Stimulated activated CD8-positive, alpha-beta memory T cell treated with anti-CD3 and anti-CD28 coated beads, Interleukin-4, amount 100 ng/mL, for 24 hours (primary cell): Measurements from ENCODE around the gene ZFYVE28.
"Not testable (repeated sequence)": the region's sequence is repeated elsewhere in the genome, so short reads cannot be mapped to it uniquely, and the experiment has no call there.

ENCODE experiments used
- DNase-seq: peaks from one replicate; pipeline ENCODE4 v3.0.0-alpha.2; 2020; ENCODE audit warnings: low read depth

The ZFYVE28 gene

DNA sequence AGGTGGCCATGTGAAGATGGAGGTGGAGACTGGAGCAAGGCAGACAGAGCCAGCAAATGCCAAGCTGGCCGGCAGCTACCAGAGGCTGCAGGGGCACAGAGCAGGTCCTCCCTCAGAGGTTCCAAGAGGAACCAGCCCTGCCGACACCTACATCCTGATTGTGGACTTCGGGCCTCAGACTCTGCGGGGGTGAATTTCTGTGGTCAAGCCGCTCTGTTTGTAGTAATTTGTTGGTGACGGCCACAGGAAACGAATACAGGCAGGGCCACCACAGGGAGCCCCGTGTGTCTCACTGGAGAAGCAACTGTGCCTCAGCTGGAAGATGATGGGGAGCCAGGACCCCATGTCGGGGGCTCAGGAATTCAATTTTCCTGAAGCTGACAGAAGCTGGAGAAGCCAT, 28.3 kb downstream of the ZFYVE28 start:
- DNase-seq = no peak

DNA sequence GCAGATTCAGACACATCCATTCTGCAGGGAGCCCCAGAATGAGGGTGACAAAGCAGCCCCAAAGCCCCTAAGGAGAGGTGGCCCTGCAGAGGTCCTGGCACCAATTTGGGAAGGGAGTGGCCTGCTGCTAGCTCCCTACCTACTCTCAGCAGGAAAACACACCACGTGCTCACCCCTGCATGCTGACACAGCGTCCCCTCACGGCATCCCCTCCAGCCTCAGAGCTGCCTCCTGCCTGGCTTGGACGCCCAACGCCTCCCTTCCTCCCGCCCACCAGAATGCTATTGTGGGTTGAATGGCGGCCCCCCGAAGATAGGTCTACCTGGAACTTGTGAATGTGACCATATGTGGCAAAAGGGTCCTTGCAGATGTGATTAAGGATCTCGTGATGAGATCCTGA, 28.8 kb downstream of the ZFYVE28 start:
- DNase-seq = no peak

DNA sequence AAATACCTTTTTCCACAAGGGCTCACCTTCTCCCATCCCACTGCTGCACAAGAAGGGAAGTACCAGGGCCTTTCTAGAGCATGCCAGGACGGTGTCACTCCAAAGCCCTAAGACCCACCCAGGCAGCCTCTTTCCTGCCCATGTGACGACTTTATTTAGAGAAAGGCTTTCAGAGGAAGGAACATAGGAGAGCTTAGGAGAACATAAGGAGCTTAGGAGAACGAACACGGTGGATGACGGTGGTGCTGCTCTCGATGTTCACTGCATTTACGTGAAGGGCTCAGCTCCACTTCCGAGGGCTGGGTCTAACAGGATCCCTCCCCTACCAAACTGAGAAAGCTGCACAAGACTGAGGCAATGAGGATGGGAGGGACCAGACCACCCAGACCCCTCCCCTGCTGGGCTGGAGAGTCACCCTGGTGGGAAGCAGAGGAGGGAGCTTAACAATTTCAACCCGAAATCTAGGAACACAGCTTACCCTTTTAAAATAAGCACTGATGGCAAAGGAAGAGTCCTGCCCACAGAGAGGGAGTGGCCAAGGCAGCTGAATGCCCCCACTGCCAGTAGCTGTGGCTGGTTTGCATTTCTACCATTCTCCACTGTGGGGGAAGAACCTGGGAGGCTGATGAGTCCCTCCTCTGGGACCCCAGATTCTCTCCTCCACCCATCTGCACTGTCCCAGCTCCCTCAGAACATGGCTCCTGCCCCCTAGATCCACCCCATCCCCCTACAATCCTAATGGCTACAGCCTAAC, 29.8 kb downstream of the ZFYVE28 start:
- no peak for DNase-seq

DNA sequence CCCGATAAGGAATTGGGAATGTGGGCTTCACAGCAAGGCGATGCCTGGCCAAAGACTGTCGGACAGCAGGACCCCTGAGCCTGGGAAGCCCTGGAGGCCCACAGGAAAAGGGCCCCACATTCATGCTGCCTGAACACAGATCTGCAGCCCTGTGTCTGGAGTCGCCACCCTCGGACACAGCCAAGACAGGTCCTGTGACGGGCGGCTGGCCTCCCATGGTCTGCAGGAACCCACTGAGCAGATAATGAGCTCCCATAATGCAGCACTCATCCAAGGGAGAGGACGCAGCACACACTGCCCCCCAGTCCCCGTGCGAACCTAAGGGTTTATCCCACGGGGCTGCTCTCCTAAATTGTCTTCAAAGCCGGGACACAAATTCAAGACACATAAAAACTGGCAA, 30.6 kb downstream of the ZFYVE28 start:
- DNase-seq = no peak

DNA sequence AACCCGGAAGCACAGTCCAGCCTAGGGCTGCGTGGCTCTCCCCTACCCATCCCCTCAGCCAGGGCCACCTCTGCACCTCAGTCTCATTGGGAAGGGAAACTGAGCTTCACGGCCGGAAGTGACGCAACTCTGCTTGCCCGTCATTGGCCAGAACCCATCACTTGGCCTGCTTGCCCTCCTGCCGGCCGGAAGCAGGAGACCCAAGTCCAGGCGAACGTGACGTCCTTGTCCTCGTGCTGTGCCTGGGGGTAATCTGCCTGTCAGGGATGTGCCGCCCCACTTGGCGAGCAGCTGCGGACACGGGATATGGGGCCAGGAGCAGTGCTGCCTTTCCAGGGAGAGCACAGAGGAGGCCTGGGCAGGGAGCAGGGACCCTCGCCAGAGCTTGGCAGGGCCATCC, 31.2 kb downstream of the ZFYVE28 start:
- DNase-seq = no peak

DNA sequence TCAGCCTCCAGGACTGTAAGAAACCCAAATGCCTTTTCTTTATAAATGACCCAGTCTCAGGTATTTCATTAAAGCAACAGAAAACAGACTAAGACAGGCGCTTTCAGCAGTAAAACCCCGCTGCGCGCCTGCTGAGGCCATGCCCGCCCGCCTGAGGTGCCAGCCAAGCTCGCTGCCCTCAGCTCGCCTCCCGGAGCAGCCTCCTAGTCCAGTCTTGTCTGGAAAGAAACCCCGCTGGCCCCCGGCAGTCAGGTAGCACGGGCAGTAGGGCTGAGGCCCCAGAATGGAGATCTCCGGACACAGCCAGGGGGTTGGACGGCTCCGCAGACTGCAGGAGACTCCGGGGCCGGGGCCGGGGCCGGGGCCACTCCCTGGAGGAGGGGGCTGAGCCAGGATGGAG, 31.7 kb downstream of the ZFYVE28 start:
- DNase-seq = no peak

DNA sequence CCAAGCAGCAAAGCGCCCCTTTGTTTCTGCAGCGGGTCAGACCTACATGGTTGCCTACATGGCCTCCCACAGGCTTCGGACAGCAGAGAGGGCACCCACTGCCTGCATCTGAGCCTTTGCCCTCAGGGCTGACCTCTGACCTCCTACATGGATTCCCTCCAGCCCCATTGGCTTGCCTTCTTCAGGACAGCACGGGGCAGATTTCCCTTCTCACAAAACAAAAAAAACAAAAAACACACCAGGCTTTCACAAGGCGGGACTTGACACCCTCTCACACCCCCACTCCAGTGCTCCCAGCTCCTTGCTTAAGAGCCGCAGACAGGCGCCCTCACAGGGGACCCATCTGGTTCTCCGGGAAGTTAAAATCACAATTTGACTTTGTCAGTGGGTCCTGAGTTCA, 32.9 kb downstream of the ZFYVE28 start:
- DNase-seq = no peak

DNA sequence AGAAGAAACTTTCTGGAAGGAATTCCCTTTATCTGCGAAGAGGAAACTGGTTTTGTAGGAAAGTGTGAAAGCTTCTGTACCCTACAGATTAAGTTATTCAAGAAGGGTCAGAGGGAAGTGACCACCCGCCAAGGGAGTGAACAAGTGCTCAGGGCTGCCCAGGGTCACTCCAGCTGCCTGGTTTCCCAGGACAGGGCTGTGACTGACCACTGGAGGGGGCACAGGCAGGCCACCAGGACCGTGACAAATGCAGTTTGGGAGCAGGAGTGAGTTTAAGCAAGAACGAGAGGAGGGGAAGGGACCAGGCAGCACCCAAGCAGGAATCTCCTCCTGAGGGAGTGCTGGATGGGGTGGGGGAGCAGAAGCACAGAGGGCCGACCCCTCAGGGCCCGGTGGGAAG, 34.2 kb downstream of the ZFYVE28 start:
- no peak for DNase-seq

DNA sequence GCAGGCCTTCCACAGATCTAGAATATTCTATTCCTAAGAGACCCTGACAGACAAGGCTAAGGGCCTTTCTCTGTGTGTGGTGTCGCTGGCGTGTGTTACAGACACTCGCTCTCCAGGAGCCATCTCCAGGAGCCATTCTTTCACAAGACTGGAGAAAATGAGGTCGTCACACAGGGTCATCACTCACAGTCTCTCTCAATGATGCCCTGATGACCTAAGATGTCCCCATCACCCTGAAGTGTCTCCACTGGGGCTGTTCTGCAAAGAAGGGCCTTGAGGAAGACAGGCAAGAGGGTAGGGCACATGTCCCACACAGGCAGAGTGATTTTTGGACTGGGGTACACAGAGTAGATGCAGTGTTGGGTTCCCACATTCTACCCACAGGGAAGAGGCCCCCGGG, 34.7 kb downstream of the ZFYVE28 start:
- no peak for DNase-seq

DNA sequence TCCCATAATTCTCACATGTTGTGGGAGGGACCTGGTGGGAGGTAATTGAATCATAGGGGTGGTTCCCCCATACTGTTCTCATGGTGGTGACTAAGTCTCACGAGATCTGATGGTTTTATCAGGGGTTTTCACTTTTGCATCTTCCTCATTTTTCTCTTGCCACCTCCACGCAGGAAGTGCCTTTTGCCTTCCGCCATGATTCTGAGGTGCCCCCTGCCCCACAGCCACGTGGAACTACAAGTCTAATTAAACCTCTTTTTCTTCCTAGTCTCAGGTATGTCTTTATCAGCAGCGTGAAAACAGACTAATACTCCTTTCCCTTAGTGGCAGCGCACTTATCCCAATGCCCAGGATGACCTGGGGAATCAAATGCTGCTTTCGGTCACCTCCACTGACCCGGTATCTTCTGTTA, 35.2 kb downstream of the ZFYVE28 start:
- DNase-seq = not testable (repeated sequence)

DNA sequence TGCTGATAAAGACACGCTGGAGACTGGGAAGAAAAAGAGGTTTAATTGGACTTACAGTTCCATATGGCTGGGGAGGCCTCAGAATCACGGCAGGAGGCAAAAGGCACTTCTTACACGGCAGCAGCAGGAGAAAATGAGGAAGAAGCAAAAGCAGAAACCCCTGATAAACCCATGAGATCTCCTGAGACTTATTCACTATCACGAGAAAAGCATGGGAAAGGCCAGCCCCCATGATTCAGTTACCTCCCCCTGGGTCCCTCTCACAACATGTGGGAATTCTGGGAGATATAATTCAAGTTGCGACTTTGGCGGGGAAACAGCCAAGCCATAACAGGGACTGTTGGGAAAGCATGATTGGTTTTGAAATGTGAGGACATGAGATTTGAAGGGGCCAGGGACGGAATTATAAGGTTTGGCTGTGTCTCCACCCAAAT, 35.7 kb downstream of the ZFYVE28 start:
- not testable (repeated sequence) for DNase-seq

DNA sequence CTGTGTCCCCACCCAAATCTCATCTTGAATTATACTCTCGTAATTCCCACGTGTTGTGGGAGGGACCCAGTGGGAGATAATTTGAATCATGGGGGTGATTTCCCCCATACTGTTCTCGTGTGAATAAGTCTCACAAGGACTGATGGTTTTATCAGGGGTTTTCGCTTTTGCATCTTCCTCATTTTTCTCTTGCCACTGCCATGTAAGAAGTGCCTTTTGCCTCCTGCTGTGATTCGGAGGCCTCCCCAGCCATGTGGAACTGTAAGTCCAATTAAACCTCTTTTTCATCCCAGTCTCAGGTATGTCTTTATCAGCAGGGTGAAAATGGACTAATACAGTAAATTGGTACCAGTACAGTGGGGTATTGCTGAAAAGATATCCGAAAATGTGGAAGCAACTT, 37.9 kb downstream of the ZFYVE28 start:
- DNase-seq = not testable (repeated sequence)

DNA sequence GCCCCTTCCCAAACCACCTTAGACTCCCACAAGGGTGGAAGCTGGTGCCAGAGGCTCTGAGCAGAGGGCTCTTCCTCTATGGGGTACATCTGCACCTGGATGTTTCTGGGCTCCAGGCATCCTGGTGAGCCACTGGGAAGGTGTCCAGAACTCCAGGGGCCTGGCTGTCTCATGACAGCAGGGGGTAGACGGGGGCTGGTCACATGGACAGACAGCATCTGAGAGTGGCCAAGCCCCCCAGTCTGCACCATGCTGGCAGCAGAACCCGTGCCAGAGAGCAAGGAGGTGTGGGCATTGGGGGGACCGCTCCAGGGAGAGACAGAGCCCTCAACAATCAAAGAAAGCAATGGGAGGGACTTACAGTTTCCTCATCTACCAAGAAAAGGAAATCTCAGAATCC, 39.5 kb downstream of the ZFYVE28 start:
- DNase-seq = no peak

DNA sequence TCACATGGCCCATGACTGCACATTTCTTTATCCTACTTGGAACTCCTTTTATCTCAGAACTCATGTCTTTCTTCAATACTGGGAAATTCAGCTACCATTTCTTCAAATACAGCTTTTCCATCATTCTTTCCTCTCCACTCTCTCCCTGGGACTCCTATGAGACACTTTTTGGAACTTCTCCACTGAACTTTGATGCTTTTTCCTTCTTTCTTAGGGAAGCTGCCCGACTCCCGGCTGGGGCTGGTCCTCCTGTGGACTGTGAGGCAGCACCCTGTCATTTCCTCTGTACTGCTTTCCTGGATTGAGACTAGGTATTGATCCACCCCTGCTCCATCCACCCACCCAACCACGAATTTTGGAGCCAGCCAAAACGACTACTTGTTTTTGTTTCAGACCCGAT, 40.0 kb downstream of the ZFYVE28 start:
- DNase-seq = no peak

DNA sequence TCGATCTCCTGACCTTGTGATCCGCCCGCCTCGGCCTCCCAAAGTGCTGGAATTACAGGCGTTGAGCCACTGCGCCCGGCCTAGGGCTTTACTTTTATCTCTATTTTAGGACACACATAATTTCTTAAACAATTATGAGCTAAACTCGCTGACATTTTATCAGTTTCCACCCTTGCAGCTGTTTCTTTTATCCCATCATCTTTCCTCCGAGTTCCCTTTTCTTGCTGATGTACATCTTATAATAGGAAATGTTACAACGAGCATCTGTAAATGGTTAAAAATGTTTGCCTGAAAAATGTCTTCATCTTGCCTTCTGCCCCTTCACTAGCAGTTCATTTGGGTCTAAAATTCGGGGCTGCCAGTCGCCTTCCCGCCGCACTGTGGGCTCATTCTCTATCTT, 41.2 kb downstream of the ZFYVE28 start:
- no peak for DNase-seq

DNA sequence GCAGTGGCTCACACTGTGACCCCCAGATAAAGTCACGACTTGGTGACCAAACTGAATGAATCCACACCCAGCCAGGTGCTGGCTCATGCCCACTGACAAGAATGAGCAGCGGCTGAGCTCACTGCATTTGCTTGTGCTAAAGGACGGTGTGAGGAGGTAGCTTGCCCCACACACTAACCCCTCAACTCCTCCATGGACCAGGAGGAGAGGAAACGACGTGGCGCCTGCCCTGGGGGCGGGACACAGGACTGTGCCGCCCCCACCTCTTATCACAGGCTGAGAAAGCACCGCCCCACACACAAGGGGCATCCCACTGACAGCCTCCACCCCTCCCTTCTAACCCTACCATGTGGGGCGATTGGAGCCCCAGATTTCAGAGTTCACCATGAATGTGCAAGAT, 43.0 kb downstream of the ZFYVE28 start:
- DNase-seq = no peak

DNA sequence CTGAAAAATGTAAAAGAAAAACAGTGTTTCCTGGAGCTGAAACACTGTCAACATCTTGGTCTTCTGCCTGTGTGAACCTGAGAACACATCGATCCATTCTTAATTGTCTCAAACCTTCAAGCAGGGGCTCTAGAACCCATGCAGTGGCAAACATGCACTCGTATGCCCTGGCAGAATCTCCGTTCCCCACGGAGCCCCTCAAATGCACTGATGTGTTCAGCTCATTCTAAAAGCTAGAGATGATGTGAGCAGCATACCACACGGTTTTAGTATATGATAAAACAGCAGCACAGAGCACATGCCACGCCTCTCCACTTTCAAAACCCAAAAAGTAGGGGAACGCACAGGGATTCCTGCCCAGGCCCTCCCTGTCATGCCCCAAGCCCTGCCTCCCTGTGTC, 44.9 kb downstream of the ZFYVE28 start:
- DNase-seq = no peak

DNA sequence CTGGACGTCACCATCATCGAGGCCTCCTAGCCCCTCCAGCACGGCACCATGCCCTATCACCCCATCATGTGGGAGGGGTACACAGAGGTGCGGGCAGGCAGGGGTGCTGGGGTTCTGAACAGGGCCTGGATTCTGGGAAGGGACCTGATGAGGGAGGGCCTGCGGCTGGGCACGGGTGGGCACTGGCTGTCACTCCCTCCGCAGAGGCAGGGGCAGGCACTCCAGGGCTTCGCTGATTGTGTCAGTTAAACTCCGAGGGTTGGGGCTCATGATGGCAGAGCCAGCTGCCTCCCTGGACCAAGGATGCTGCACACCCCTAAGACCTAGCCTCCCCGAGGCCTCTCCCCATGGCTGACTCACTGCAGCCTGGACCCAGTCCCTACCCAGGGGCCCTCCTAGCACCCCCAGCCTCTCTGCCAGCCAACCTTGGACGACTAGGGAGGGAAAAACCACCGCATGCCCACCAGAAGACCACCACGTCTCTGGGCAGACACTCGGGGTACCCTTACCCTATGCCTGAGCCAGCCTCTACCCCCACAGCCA, 45.9 kb downstream of the ZFYVE28 start:
- no peak for DNase-seq

DNA sequence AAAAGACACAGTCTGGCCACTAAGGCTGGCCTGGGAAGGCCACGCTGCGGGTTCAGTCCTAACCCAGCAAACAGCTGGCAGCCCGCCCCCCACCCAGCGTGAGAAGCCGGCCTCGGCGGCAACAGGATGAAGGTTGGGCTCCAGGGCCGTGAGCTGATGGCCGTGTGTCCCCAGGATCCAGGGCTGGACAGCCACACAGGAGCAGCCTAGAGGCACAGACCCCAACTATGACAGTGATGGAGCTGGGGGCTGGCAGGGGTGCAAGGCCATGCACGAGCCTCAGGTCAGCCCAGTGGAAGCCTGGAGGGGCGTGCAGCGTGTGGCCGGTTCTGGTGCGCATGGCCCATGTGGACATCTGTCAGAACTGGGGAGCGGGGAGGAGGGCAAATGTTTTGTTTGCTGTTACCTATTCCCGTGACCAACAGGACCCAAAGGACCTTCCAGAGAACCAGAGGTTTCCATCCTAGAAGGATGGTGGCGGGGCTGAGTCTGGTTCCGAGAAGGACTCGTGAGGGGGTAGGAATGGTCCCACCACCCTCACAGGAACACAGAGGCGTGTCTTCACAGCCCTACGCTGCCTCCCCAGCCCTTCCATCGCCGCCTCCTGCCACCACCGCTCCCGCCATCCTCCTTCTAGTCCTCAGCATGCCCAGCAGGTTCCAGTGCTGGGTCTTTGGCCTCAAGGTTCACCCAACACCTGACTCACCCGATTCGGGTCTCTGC, 46.5 kb downstream of the ZFYVE28 start:
- no peak for DNase-seq

DNA sequence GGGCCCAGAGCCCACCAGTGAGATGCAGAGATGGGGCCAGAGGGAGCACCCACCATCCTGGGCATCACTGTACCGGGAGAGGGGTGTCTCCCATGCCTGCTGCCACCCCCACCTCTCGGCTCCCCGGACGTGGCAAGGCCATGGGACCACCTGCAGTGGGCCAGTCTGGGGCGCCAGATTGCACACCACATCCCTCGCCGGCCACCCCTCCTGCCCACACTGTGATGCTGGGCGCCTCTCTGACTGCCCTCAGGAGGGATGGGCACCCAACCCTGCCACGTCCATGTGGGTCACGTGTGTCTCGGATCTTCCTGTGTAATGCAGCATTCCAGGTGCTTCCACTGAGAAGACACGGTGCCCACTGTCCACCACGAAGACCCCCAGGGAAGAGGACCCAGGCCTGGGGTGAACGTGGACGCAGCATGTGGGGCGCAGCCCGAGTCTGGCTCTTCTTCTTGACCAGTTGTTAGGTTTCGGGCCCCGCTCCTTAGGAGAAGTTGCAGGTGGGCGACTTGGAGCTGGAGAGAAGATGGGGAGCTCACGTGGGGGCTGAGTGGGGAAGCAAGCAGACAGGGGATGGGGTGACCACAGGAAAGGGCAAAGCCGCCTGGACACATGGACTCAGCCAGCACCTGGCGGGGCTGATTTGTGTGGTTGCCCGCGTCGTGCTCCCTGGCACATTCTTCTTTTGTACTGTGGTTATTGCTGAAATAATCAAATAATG, 47.7 kb downstream of the ZFYVE28 start:
- DNase-seq = no peak

DNA sequence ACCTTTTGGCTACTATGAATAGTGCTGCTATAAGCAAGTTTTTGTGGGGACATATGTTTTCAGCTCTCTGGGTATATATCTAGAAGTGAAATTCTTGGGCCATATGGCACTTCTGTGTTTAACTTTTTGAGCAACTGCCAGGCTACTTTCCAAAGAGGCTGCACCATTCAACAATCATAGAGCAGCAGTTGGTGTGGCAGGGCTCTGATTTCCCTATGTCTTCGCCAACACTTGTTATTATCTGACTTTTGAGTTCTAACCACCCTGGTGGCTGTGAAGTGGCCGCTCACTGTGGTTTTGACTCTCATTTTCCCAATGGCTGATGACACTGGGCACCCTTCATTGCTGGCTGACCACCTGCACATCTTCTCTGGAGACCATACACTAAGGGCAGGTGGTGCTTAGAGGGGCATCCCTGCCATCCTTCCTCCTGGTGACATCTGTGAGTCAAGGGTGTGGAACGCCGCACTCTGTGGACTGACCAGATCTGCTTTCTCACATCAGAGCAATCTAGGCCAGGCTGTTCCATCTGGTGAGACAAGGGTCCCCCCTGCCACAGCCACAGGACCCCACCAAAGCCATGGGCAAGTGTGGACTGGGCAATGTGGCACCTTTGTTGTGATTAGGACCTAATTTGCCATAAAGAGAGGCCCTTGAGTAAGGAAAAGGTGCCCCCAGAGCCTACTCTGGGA, 49.6 kb downstream of the ZFYVE28 start:
- DNase-seq = no peak

DNA sequence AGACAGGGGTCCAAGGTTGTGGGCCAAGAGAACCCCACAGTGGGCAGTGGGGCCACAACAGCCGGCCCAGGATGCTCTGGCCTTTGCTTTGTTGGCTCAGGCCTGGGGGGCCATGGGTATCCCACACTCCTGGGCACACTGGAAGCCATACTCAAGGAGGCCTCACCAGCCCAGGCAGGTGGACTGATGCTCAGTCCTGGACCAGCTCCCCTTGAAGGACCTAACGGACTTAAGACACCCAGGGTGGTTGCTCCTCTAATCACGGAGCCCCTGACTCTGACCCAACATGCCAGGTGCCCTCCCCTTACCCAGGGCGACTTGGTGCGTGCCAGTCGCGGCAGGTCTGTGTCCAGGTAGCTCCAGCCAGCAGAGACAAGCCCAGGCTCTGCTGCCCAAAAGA, 50.8 kb downstream of the ZFYVE28 start:
- DNase-seq = no peak
